NCI-H1694 (cell line): Measurements from ENCODE around the gene PCDH19.

Experiments used
- DNase-seq: peaks from one replicate; lab custom pipeline; 2025; lab: John Stamatoyannopoulos, UW

Gene PCDH19

GRCh38 chrX:100299559-100299958 is 110.5 kb downstream of the PCDH19 start:
- no peak for DNase-seq

- no peak for DNase-seq
These were observed 112.3 kb downstream of the PCDH19 start for GRCh38 chrX:100297728-100298127.

GRCh38 chrX:100296183-100296753 is 113.8 kb downstream of the PCDH19 start:
- no peak for DNase-seq

- DNase-seq: no peak
These were observed 115.1 kb downstream of the PCDH19 start for GRCh38 chrX:100294965-100295364.

- no peak for DNase-seq
These were observed 121.0 kb downstream of the PCDH19 start for GRCh38 chrX:100289066-100289558.

GRCh38 chrX:100277231-100277630 is 132.8 kb downstream of the PCDH19 start:
- no peak for DNase-seq

- DNase-seq: peak; percentile 58
These were observed 135.2 kb downstream of the PCDH19 start for GRCh38 chrX:100274916-100275315.

- no peak for DNase-seq
These were observed 144.9 kb downstream of the PCDH19 start for GRCh38 chrX:100265179-100265578.

- no peak for DNase-seq
These were observed 145.9 kb downstream of the PCDH19 start for GRCh38 chrX:100264200-100264599.

GRCh38 chrX:100263650-100264049 is 146.4 kb downstream of the PCDH19 start:
- no peak for DNase-seq

- DNase-seq: no peak
These were observed 161.1 kb downstream of the PCDH19 start for GRCh38 chrX:100248885-100249493.

GRCh38 chrX:100247826-100248225 is 162.2 kb downstream of the PCDH19 start:
- no peak for DNase-seq

GRCh38 chrX:100244681-100245080 is 165.4 kb downstream of the PCDH19 start:
- no peak for DNase-seq
